ENCODE data around the gene ATXN2. TPM values are rescaled to one million over a fixed set of nuclear protein-coding genes. Genes with fewer than 3 reads are reported as not detected.

The ATXN2 gene
- total and polyA plus RNA-seq, 2 of the 4 experiments (the other 2 are of a cell fraction): 12.4 to 66.5 TPM

DNA sequence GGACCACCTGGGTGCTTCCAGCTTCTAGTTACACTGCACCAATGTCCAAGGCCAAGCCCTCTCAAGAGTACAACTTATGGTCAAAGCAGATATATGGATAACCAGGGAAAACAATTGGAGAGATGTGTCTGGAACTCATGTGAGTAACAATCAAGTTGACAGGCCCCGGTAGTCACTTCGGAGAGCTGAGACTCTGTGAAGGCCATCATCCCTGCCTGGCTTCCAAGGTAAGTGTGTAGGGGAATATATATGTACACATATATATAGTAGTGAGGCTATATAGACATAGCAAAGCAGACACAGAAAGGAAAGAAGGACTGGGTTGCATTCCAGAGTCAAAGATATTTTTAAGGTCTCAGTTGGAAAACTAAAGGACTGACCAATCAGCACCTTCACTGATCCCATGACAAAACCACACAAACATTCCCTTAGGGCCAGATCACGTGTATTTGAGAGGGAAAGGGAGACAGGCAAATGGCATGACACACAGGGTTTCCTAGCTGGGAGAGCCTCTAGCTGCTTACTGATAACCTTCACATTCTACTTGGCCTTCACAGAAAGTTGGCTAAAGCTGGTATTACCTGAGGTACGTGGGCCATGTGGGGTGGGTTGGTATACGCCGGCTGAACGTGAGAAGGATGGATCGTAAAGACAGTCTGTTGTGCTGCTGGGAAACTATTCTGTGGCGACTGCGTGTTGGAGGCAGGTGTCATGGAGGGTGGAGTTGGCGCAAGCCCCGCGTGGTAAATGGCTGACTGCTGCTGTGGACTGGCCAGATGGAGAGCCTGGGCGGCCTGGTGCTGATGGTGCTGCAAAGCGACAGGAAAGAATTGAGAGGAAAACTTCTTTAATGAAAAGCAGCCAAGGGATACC lies 143.4 kb downstream of the ATXN2 start:
- 97% methylated on average over 7 of the region's 15 CpGs; no CpG with 5 or more reads in 1 of the 2 experiments for WGBS, 2 experiments (ENCODE audit: extremely low coverage in 2 of 2, insufficient read length in 1 of 2)
- no peaks in the 10 kb centered on the region for H3K9me3 ChIP-seq (ENCODE audit: control insufficient read depth, insufficient read depth, low read length)
- H2BK5ac ChIP-seq (ENCODE audit: low read depth, low read length, poor library complexity, severe bottlenecking): peak overlapping the region; percentile 49
- no peak overlapping the region for H3K4me3 ChIP-seq (ENCODE audit: insufficient read depth, low read depth, low read length)
- in situ Hi-C loops (cut with MboI; ENCODE audit: low sequenced_read_pairs) (no loop called here), intact Hi-C loops (cut with micrococcal nuclease) (no loop called here), dilution Hi-C loops (cut with HindIII; ENCODE audit: low sequenced_read_pairs, unreplicated experiment) (no loop called here)
- no peak overlapping the region for H2BK120ac ChIP-seq (ENCODE audit: low read depth, low read length)
- H4K8ac ChIP-seq (ENCODE audit: low read depth in 2 of 2, low read length in 2 of 2): peak overlapping the region in 1 of 2 experiments; percentile 44; a peak in 1 of 4 replicates
- 0 out of 2 replicates have a peak overlapping the region, but pooled peaks have one; percentile 4 for H3K9ac ChIP-seq (ENCODE audit: low read depth, low read length)
- no TSS peak for BruUV-seq (replicated peaks)
- no peak overlapping the region for H2AK9ac ChIP-seq (replicated peaks; ENCODE audit: low read depth, low read length, poor library complexity)
- no peak overlapping the region for H2BK15ac ChIP-seq (ENCODE audit: low read depth, low read length)
- peaks cover 33% of the 10 kb centered on the region for H4K20me1 ChIP-seq (ENCODE audit: insufficient read depth, low read length)
- CTCF ChIA-PET: interaction anchor here (0.6 to 1.6 kb wide), 2 partner anchors 9 to 59 kb away, joined by 3 to 9 read pairs; no protein-coding TSS in a partner anchor
- H4K5ac ChIP-seq (ENCODE audit: low read depth, low read length): no peak overlapping the region
- H3K27me3 ChIP-seq (ENCODE audit: control insufficient read depth, insufficient read depth, low read length): no peaks in the 10 kb centered on the region
- ATAC-seq (ENCODE audit: low read depth): peak; percentile 36
- peak overlapping the region; percentile 58; the same call in 1 of the 2 replicates for H3K14ac ChIP-seq (replicated peaks; ENCODE audit: low read depth, low read length)
- no peak overlapping the region for H2BK20ac ChIP-seq (ENCODE audit: low read depth, low read length)
- TF ChIP-seq, protein P1, sequence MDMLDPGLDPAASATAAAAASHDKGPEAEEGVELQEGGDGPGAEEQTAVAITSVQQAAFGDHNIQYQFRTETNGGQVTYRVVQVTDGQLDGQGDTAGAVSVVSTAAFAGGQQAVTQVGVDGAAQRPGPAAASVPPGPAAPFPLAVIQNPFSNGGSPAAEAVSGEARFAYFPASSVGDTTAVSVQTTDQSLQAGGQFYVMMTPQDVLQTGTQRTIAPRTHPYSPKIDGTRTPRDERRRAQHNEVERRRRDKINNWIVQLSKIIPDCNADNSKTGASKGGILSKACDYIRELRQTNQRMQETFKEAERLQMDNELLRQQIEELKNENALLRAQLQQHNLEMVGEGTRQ (IDR thresholded peaks at IDR 0.05; ENCODE audit: low read depth, low read length): peak; percentile 63
- TF ChIP-seq, protein P2, sequence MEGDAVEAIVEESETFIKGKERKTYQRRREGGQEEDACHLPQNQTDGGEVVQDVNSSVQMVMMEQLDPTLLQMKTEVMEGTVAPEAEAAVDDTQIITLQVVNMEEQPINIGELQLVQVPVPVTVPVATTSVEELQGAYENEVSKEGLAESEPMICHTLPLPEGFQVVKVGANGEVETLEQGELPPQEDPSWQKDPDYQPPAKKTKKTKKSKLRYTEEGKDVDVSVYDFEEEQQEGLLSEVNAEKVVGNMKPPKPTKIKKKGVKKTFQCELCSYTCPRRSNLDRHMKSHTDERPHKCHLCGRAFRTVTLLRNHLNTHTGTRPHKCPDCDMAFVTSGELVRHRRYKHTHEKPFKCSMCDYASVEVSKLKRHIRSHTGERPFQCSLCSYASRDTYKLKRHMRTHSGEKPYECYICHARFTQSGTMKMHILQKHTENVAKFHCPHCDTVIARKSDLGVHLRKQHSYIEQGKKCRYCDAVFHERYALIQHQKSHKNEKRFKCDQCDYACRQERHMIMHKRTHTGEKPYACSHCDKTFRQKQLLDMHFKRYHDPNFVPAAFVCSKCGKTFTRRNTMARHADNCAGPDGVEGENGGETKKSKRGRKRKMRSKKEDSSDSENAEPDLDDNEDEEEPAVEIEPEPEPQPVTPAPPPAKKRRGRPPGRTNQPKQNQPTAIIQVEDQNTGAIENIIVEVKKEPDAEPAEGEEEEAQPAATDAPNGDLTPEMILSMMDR (conservative IDR thresholded peaks at IDR 0.05; ENCODE audit: low read depth, low read length): no peak
- peak; percentile 60; the same call in 1 of the 2 replicates for TF ChIP-seq BHLHE40 (IDR thresholded peaks at IDR 0.05; ENCODE audit: low read depth, low read length)
- H3K79me1 ChIP-seq (ENCODE audit: low read depth in 1 of 2, low read length in 2 of 2): peaks cover 21 to 71% of the 10 kb centered on the region in 2 experiments
- peaks cover 16% of the 10 kb centered on the region for H3K9me1 ChIP-seq (ENCODE audit: insufficient read depth, low read length)
- H3K18ac ChIP-seq (ENCODE audit: low read depth, low read length): no peak overlapping the region
- H3K4me2 ChIP-seq (ENCODE audit: low read depth, low read length): no peak overlapping the region
- peaks cover 61% of the 10 kb centered on the region for H3K36me3 ChIP-seq (ENCODE audit: control insufficient read depth, insufficient read depth, low read length)
- peak; percentile 81 for DNase-seq
- peak overlapping the region; percentile 28 for H3K4ac ChIP-seq (ENCODE audit: low read depth, low read length)
- no peak overlapping the region for H3K56ac ChIP-seq (ENCODE audit: extremely low read depth, insufficient read depth, low read length)
- peak overlapping the region; percentile 38; the same call in 1 of the 2 replicates for H3K27ac ChIP-seq (ENCODE audit: insufficient read depth, low read length)
- H2AFZ ChIP-seq (replicated peaks; ENCODE audit: low read length, poor library complexity): no peak overlapping the region
- peak overlapping the region; percentile 82; the same call in 1 of the 2 replicates for H2AK5ac ChIP-seq (ENCODE audit: low read depth, low read length)
- no peak overlapping the region for H3K23ac ChIP-seq (ENCODE audit: low read depth, low read length)
- H4K91ac ChIP-seq (ENCODE audit: insufficient read depth, low read depth, low read length): 0 out of 2 replicates have a peak overlapping the region, but pooled peaks have one; percentile 3
- POLR2A ChIA-PET (ENCODE audit: unreplicated experiment): no interaction called here
- H3K4me1 ChIP-seq (ENCODE audit: control insufficient read depth, insufficient read depth, low read length): peaks cover 13% of the 10 kb centered on the region
